ENCODE measurements around the gene OTX2. TPM values are rescaled to one million over a fixed set of nuclear protein-coding genes. Genes with fewer than 3 reads are reported as not detected.

The OTX2 gene
- total RNA-seq, 1 donor from 2014 or later, result not detected

DNA sequence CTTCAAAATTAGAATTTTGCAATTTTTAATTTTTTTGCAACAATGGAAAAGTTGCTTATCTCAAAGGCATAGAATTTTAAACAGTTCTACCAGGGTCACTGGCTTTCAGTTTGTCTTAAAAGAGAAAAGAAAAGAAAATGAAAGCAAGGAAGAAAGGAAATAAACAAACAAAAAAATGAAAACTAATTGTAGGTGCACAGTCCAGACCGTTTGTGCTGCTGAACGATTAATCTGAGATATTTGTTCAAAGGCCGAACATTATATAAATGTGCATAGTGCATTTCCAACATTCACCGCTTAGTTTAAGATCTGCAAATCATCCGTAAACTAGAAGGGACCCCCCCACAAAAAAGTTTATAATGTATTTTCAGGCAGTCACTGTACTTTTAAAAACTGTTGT is 5.5 kb upstream of the OTX2 start:
- Histone ChIP-seq H3K4me3 (ENCODE audit: low read depth, low read length) (no peak overlapping the region), H3K27me3 (ENCODE audit: control insufficient read depth, insufficient read depth, low read length) (peaks cover 57% of the 10 kb centered on the region), H3K36me3 (ENCODE audit: control insufficient read depth, insufficient read depth, low read length) (no peaks in the 10 kb centered on the region)
- DNase-seq (ENCODE audit: low read depth), result no peak
- no peak for TF ChIP-seq CTCF (IDR thresholded peaks at IDR 0.05; ENCODE audit: insufficient read depth, low read length, poor library complexity, severe bottlenecking)

- no peak overlapping the region for H3K4me3 ChIP-seq (ENCODE audit: low read depth, low read length)
- H3K36me3 ChIP-seq (ENCODE audit: control insufficient read depth, insufficient read depth, low read length), result no peaks in the 10 kb centered on the region
- TF ChIP-seq CTCF (IDR thresholded peaks at IDR 0.05; ENCODE audit: insufficient read depth, low read length, poor library complexity, severe bottlenecking), result no peak
- H3K27me3 ChIP-seq (ENCODE audit: control insufficient read depth, insufficient read depth, low read length), result peaks cover 62% of the 10 kb centered on the region
- no peak for DNase-seq (ENCODE audit: low read depth)
Observed at GRCh38 chr14:56814969-56815700, 4.9 kb upstream of the OTX2 start.

DNA sequence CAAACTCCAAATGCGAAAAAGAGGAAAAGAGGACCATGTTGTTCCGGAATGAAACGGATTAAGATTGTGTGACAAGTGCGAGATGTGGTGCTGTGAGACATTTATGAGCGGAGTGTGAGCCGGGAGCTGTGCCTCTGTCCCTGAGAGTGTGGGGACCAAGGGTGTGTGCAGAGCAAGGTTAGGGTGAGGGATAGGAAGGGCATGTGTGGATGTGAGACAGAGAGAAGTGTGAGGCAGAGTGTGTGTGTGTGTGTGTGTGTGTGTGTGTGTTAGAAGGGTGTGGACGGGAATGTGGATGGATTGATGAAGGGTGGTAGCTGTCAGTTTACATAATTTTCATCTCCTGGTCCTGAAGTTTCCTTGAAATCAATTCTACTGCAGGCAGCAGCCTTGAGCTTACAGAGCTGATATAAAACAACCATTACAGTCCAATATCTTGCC is 4.3 kb upstream of the OTX2 start:
- peaks cover 68% of the 10 kb centered on the region for H3K27me3 ChIP-seq (ENCODE audit: control insufficient read depth, insufficient read depth, low read length)
- no peaks in the 10 kb centered on the region for H3K36me3 ChIP-seq (ENCODE audit: control insufficient read depth, insufficient read depth, low read length)
- no peak for DNase-seq (ENCODE audit: low read depth)
- H3K4me3 ChIP-seq (ENCODE audit: low read depth, low read length), result no peak overlapping the region
- TF ChIP-seq CTCF (IDR thresholded peaks at IDR 0.05; ENCODE audit: insufficient read depth, low read length, poor library complexity, severe bottlenecking), result no peak

GRCh38 chr14:56813143-56813551 is 2.9 kb upstream of the OTX2 start:
- Histone ChIP-seq H3K4me3 (ENCODE audit: low read depth, low read length) (no peak overlapping the region), H3K27me3 (ENCODE audit: control insufficient read depth, insufficient read depth, low read length) (peaks cover 79% of the 10 kb centered on the region), H3K36me3 (ENCODE audit: control insufficient read depth, insufficient read depth, low read length) (no peaks in the 10 kb centered on the region)
- no peak for DNase-seq (ENCODE audit: low read depth)
- TF ChIP-seq CTCF (IDR thresholded peaks at IDR 0.05; ENCODE audit: insufficient read depth, low read length, poor library complexity, severe bottlenecking), result no peak

DNA sequence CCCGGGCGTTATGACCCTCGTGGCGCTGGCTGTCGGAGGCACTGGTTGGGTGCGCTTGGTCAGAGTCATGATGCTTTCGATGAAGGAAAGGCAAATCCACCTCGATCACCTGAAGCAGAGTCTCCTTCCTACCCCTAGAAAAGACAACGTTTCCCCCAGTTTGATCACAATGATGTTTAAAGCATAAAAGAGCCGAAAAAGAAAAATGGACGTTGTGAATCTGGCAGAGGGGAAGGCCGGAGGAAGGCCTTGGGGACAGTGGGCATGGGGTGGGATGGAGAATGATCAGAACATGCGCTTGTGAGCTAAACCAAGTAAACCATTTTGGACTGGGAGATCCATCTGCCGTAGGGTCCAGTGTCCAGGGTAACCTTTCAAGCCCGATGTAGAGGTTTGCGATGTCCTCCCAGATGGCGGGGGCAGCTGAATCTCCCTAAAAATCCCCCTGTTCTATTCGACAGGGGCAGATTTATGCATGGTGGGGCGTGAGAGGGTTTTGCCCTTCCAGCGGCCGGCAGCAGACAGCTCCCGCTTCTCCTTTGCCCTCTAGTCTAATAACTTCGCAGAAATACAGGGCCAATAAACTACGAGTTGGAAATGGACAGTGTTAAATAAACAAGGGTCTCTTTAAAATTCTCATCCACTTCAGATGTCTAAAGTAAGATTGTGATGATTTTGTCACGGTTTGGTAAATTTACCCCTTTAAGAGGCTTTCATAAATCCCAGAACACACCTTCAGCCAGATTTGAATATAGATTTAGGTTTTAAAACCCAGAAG is 2.3 kb upstream of the OTX2 start:
- no peak for TF ChIP-seq CTCF (IDR thresholded peaks at IDR 0.05; ENCODE audit: insufficient read depth, low read length, poor library complexity, severe bottlenecking)
- Histone ChIP-seq H3K36me3 (ENCODE audit: control insufficient read depth, insufficient read depth, low read length) (no peaks in the 10 kb centered on the region), H3K4me3 (ENCODE audit: low read depth, low read length) (no peak overlapping the region), H3K27me3 (ENCODE audit: control insufficient read depth, insufficient read depth, low read length) (peaks cover 79% of the 10 kb centered on the region)
- no peak for DNase-seq (ENCODE audit: low read depth)
